Measurements from ENCODE around the gene NPW.

NPW gene

GRCh38 chr16:1979271-1980029 lies 40.1 kb upstream of the NPW start:
- Histone ChIP-seq H3K27me3 (replicated peaks; ENCODE audit: control insufficient read depth, insufficient read depth, low read length) (no peaks in the 10 kb centered on the region; the same call in 1 of the 2 replicates), H3K36me3 (ENCODE audit: control insufficient read depth, insufficient read depth, low read length) (peaks cover 30% of the 10 kb centered on the region), H3K4me3 (replicated peaks; ENCODE audit: low read depth, low read length) (no peak overlapping the region)
- no peak for TF ChIP-seq CTCF (IDR thresholded peaks at IDR 0.05; ENCODE audit: insufficient read depth, low read length, poor library complexity, severe bottlenecking)
- no peak for DNase-seq (ENCODE audit: extremely low read depth, insufficient read length)

GRCh38 chr16:1980030-1980769 lies 39.4 kb upstream of the NPW start:
- peaks cover 23% of the 10 kb centered on the region for H3K36me3 ChIP-seq (ENCODE audit: control insufficient read depth, insufficient read depth, low read length)
- H3K4me3 ChIP-seq (replicated peaks; ENCODE audit: low read depth, low read length): no peak overlapping the region
- no peak for TF ChIP-seq CTCF (IDR thresholded peaks at IDR 0.05; ENCODE audit: insufficient read depth, low read length, poor library complexity, severe bottlenecking)
- no peak for DNase-seq (ENCODE audit: extremely low read depth, insufficient read length)
- no peaks in the 10 kb centered on the region; the same call in 1 of the 2 replicates for H3K27me3 ChIP-seq (replicated peaks; ENCODE audit: control insufficient read depth, insufficient read depth, low read length)

GRCh38 chr16:1980770-1981087 lies 38.9 kb upstream of the NPW start:
- H3K27me3 ChIP-seq (replicated peaks; ENCODE audit: control insufficient read depth, insufficient read depth, low read length): no peaks in the 10 kb centered on the region; the same call in 1 of the 2 replicates
- TF ChIP-seq CTCF (IDR thresholded peaks at IDR 0.05; ENCODE audit: insufficient read depth, low read length, poor library complexity, severe bottlenecking): no peak
- H3K4me3 ChIP-seq (replicated peaks; ENCODE audit: low read depth, low read length): no peak overlapping the region
- DNase-seq (ENCODE audit: extremely low read depth, insufficient read length): no peak
- H3K36me3 ChIP-seq (ENCODE audit: control insufficient read depth, insufficient read depth, low read length): peaks cover 21% of the 10 kb centered on the region

- TF ChIP-seq CTCF (IDR thresholded peaks at IDR 0.05; ENCODE audit: insufficient read depth, low read length, poor library complexity, severe bottlenecking): no peak
These were observed 38.2 kb upstream of the NPW start, which contains the start of gene NOXO1 for GRCh38 chr16:1981398-1981836. TSS of gene NOXO1 (minus strand) at chr16:1981469. CDS start at chr16:1981179, 290 bp downstream.

GRCh38 chr16:1982013-1982433 lies 37.6 kb upstream of the NPW start:
- Histone ChIP-seq H3K27me3 (replicated peaks; ENCODE audit: control insufficient read depth, insufficient read depth, low read length) (no peaks in the 10 kb centered on the region; the same call in 1 of the 2 replicates), H3K4me3 (replicated peaks; ENCODE audit: low read depth, low read length) (no peak overlapping the region), H3K36me3 (ENCODE audit: control insufficient read depth, insufficient read depth, low read length) (peaks cover 19% of the 10 kb centered on the region)
- no peak for DNase-seq (ENCODE audit: extremely low read depth, insufficient read length)
- no peak for TF ChIP-seq CTCF (IDR thresholded peaks at IDR 0.05; ENCODE audit: insufficient read depth, low read length, poor library complexity, severe bottlenecking)

More at GRCh38 chr16:1981398-1981836, 38.2 kb upstream of the NPW start, which contains the start of gene NOXO1:
- no peaks in the 10 kb centered on the region; the same call in 1 of the 2 replicates for H3K27me3 ChIP-seq (replicated peaks; ENCODE audit: control insufficient read depth, insufficient read depth, low read length)
- H3K36me3 ChIP-seq (ENCODE audit: control insufficient read depth, insufficient read depth, low read length): peaks cover 23% of the 10 kb centered on the region
- no peak within 1 kb of the TSS for H3K4me3 ChIP-seq (replicated peaks; ENCODE audit: low read depth, low read length)
- no peak for DNase-seq (ENCODE audit: extremely low read depth, insufficient read length)

Data from GM06990 (cell line).